Mesothelial cell of epicardium (in vitro differentiated cells): ENCODE data around the gene SEPHS2. TPM values are rescaled to one million over a fixed set of nuclear protein-coding genes. Genes with fewer than 3 reads are reported as not detected.

Experiments used
- DNase-seq, 2 experiments: peaks; one replicate each; pipeline ENCODE4 v3.0.0; 2021; ENCODE audit warnings: low spot score in 2 of 2; ENCODE audit not compliant: unreplicated experiment in 2 of 2
- H3K27ac Mint-ChIP-seq: 2 replicates; pipeline ENCODE4 v1.8.0; 2021; ENCODE audit warnings: mixed read lengths
- H3K27me3 Mint-ChIP-seq: 2 replicates; pipeline ENCODE4 v1.8.0; 2021; ENCODE audit warnings: low read depth, mixed read lengths
- H3K36me3 Mint-ChIP-seq: 2 replicates; pipeline ENCODE4 v1.8.0; 2021; ENCODE audit warnings: mixed read lengths
- H3K4me1 Mint-ChIP-seq: 2 replicates; pipeline ENCODE4 v1.8.0; 2021; ENCODE audit warnings: mixed read lengths
- H3K4me3 Mint-ChIP-seq: 2 replicates; pipeline ENCODE4 v1.8.0; 2021; ENCODE audit warnings: mild to moderate bottlenecking, moderate library complexity, mixed read lengths
- H3K9me3 Mint-ChIP-seq: 2 replicates; pipeline ENCODE4 v1.8.0; 2021; ENCODE audit warnings: mixed read lengths
- CTCF ChIP-seq: fragments of 200-600 bp; sonication (generic); IDR thresholded peaks from one replicate; pipeline ENCODE4 v1.5.0; 2021; ENCODE audit warnings: antibody characterized with exemption; ENCODE audit not compliant: unreplicated experiment
- total RNA-seq: library from RNA; stranded (reverse); gene quantifications from 3 replicates; pipeline ENCODE4 v1.2.1, GENCODE V29; 2021

The SEPHS2 gene
- 27.3 to 29.5 TPM (median 29.3 TPM) in 3 replicates for total RNA-seq

GRCh38 chr16:30445408-30446202 is at the start of gene SEPHS2:
Gene SEPHS2, minus strand, starts transcription at chr16:30445874. Its CDS starts 147 bp downstream, at chr16:30445727.
- peak; percentile 83 to 97 for DNase-seq
- peaks cover 20% of the 10 kb centered on the region for H3K36me3 Mint-ChIP-seq

GRCh38 chr16:30494709-30495108 is 49.0 kb upstream of the SEPHS2 start:
- Mint-ChIP-seq H3K4me1 (peaks cover 3% of the 10 kb centered on the region), H3K9me3 (no peaks in the 10 kb centered on the region), H3K36me3 (no peaks in the 10 kb centered on the region), H3K27me3 (peaks cover 9% of the 10 kb centered on the region), H3K27ac (no peak overlapping the region), H3K4me3 (no peak overlapping the region)
- DNase-seq, result no peak
- TF ChIP-seq CTCF, result no peak

More at GRCh38 chr16:30445408-30446202, at the start of gene SEPHS2:
- Mint-ChIP-seq H3K4me3 (peak within 1 kb of the TSS; percentile 82), H3K27me3 (no peaks in the 10 kb centered on the region), H3K27ac (peak within 1 kb of the TSS; percentile 94), H3K9me3 (peaks cover 8% of the 10 kb centered on the region), H3K4me1 (peaks cover 16% of the 10 kb centered on the region)
- peak; percentile 1 for TF ChIP-seq CTCF

- H3K27ac Mint-ChIP-seq, result no peak overlapping the region
- DNase-seq, result no peak
- no peak overlapping the region for H3K4me3 Mint-ChIP-seq
- peaks cover 9% of the 10 kb centered on the region for H3K27me3 Mint-ChIP-seq
- peaks cover 3% of the 10 kb centered on the region for H3K4me1 Mint-ChIP-seq
- no peaks in the 10 kb centered on the region for H3K9me3 Mint-ChIP-seq
- no peak for TF ChIP-seq CTCF
- no peaks in the 10 kb centered on the region for H3K36me3 Mint-ChIP-seq
Measured at GRCh38 chr16:30493941-30494488, 48.3 kb upstream of the SEPHS2 start.

GRCh38 chr16:30491744-30492308 is 46.2 kb upstream of the SEPHS2 start:
- Mint-ChIP-seq H3K4me3 (no peak overlapping the region), H3K9me3 (no peaks in the 10 kb centered on the region), H3K36me3 (no peaks in the 10 kb centered on the region), H3K27me3 (peaks cover 9% of the 10 kb centered on the region), H3K4me1 (peaks cover 3% of the 10 kb centered on the region), H3K27ac (no peak overlapping the region)
- TF ChIP-seq CTCF, result no peak
- no peak for DNase-seq

GRCh38 chr16:30491229-30491628 is 45.6 kb upstream of the SEPHS2 start:
- peaks cover 9% of the 10 kb centered on the region for H3K27me3 Mint-ChIP-seq
- H3K4me3 Mint-ChIP-seq, result no peak overlapping the region
- H3K27ac Mint-ChIP-seq, result no peak overlapping the region
- no peak for DNase-seq
- no peak for TF ChIP-seq CTCF
- no peaks in the 10 kb centered on the region for H3K9me3 Mint-ChIP-seq
- no peaks in the 10 kb centered on the region for H3K36me3 Mint-ChIP-seq
- peaks cover 3% of the 10 kb centered on the region for H3K4me1 Mint-ChIP-seq
